CMK (cell line): ENCODE results near the gene ATF4.

Source experiments
- DNase-seq: peaks from one replicate; pipeline ENCODE4 v3.0.0-alpha.2; 2010; ENCODE audit warnings: low read depth

The ATF4 gene

GRCh38 chr22:39528681-39529486 lies 8.5 kb downstream of the ATF4 start:
- DNase-seq, result peak; percentile 76

- no peak for DNase-seq
Observed at GRCh38 chr22:39529487-39529851, 9.1 kb downstream of the ATF4 start.

DNA sequence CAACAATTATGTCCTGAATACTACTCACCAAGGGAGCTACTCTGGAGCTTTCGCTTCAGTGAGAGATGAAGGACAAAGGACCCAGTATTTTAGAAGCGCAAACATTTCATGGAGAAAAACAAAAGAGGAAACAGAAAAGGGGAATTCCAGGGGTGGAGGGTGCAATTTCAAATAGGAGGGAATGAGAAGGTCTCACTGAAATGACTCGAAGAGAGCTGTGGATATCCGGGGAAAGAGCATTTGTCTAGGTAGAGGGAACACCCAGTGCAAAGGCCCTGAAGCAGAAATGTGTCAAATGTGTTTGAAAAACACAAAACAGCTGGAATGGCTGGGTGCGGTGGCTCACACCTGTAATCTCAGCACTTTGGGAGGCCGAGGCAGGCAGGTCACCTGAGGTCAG lies 9.8 kb downstream of the ATF4 start:
- DNase-seq, result no peak

DNA sequence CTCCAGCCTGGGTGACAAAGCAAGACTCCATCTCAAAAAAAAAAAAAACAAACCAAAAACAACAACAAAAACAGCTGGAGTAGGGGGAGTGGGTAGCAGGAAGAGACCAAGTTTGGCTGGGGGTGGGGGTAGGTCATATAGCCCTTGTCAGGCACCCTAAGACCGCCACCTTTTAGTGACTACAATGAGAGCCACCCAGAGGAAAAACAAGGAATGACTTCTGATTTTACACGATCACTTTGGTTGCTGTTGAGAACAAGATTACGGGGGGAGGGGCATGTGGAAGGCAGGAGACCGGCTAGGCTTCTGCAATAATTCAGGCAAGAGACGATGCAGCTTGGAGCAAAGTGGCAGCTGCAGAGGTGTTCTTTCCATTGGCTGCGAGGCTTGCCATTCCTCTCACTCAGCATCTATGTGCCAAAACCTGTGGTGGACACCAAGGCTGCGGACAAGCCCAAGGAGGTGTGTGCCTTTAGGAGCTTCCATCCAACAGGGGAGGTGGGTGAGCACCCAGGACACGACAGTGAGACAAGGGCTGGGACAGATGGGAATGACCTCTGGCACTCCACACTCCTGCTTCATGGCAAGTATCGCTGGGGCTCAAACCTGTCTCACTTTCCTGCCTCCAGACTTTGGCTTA lies 10.4 kb downstream of the ATF4 start:
- no peak for DNase-seq

- DNase-seq, result peak; percentile 99
Observed at GRCh38 chr22:39532215-39533073, 12.1 kb downstream of the ATF4 start, which contains the start of gene RPS19BP1. TSS of gene RPS19BP1 (minus strand) at chr22:39532748. CDS start at chr22:39532738, 10 bp downstream.

GRCh38 chr22:39534092-39534506 lies 13.7 kb downstream of the ATF4 start:
- no peak for DNase-seq

DNA sequence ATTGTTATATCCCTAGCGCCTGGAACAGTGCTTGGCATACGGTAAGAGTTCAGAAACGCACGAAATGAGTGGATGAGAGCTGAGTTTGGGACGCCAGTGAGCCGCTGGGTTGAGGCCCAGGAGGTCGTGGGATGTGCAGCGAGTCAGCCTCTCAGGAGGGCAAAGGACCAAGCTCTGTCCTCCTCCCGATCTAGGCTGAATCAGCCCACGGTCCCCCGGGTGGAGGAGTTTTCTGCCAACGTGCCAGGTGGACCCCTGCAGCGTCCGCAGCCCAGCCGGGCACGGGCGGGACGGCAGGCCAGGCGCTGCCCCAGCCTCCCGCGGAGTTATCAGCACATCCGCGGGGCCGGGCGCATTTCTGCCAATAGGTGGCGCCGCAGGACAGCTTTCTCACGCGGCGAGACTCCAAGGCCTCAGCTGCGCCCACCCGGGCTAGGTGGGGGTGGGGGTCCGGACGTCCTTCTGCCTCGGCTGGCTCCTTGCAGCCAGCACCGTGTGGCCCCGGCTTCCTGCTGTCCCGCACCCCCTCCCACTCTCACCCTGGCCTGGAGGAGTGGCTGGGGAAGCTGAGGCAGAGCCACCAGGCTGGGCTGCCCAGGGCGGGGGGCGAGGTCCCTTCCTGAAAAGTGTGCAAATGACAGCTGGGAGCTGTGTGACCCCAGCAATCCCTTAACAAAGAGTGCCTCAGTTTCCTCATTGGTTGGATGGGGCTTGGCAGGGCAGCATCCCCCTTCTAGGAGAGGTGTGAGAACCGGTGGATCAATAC lies 14.4 kb downstream of the ATF4 start:
- no peak for DNase-seq

- DNase-seq, result no peak
Observed at GRCh38 chr22:39535357-39535725, 15.0 kb downstream of the ATF4 start.

GRCh38 chr22:39535831-39536449 lies 15.6 kb downstream of the ATF4 start:
- no peak for DNase-seq

DNA sequence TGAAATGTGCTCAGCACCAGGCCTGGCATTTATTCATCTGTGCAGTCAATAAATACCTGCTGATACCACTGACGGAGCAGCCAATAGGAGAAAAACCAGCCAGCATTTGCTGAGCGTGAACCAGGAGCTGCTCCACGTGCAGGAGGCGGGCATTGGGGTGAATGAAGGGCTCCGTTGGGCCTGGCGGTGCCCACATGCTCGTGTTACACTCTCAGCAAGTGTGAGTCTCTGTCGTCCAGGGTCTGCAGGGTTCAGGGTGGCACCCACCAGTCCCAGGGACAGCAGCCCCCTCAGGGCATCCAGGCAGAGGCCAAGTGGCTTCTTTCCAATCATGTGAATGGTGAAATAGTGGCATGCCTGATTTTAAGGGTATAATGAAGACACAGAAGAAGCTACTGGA lies 16.3 kb downstream of the ATF4 start:
- DNase-seq, result no peak

- DNase-seq, result no peak
Observed at GRCh38 chr22:39537975-39538374, 17.6 kb downstream of the ATF4 start.

- no peak for DNase-seq
Observed at GRCh38 chr22:39543095-39543494, 22.7 kb downstream of the ATF4 start.

GRCh38 chr22:39545386-39546365 lies 25.3 kb downstream of the ATF4 start:
- DNase-seq, result no peak

DNA sequence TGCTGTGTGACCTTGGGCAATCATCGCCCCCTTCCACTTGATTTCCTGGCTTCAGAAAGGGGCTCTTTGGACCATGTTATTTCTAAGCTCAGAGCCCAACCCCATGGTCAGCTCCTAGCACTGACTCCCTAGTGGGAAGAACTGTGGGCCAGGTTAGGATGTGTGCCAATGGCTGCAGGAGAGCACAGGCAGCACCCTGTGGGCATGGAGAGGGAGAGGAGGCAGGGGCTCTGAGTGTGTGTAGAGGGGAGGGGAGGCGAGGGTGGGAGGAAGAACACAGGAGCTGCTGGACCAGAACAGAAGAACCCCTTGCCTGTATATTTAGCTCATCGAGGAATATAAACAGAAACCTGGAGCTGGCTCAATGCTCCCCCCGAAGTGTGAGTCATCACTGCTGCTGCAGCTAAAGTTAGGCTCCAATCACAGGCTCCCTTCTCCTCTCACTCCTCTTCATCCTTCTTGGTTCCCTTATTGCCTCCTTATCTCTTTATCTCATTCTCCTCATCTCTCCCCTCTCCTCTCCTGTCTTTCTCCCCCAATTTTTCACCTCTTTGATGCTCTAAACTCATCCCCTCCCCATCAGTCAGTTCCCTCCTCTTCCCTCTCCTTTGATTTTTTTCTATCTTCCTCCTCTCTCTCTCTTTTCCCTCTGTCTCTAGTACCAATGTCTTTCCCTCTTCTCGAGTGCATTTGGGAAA lies 26.7 kb downstream of the ATF4 start:
- DNase-seq, result no peak

GRCh38 chr22:39547587-39547947 lies 27.2 kb downstream of the ATF4 start:
- DNase-seq, result no peak

GRCh38 chr22:39553429-39553828 lies 33.1 kb downstream of the ATF4 start:
- no peak for DNase-seq

GRCh38 chr22:39554151-39554550 lies 33.8 kb downstream of the ATF4 start:
- no peak for DNase-seq

- DNase-seq, result no peak
Observed at GRCh38 chr22:39556970-39557841, 36.8 kb downstream of the ATF4 start.

GRCh38 chr22:39558254-39558727 lies 37.9 kb downstream of the ATF4 start:
- DNase-seq, result no peak
